HEK293 (cell line): ENCODE results near the gene PMM1.

Experiments
- BCL11A ChIP-seq: fragments of 450-650 bp; formaldehyde crosslinking; IDR thresholded peaks from 2 replicates; pipeline ENCODE4 v1.5.1; 2016; ENCODE audit warnings: low read depth, missing biosample characterization, missing genetic modification characterization
- SP2 ChIP-seq: fragments of 450-650 bp; formaldehyde crosslinking; IDR thresholded peaks from 2 replicates; pipeline ENCODE4 v1.5.1; 2016; ENCODE audit warnings: missing biosample characterization, missing genetic modification characterization
- ZNF610 ChIP-seq: fragments of 450-650 bp; formaldehyde crosslinking; IDR thresholded peaks from 2 replicates; pipeline ENCODE4 v1.5.1; 2016; ENCODE audit warnings: missing biosample characterization, missing genetic modification characterization, borderline replicate concordance
- ZNF837 ChIP-seq: fragments of 450-650 bp; formaldehyde crosslinking; IDR thresholded peaks from 2 replicates; pipeline ENCODE4 v1.5.1; 2016; ENCODE audit warnings: missing biosample characterization, missing genetic modification characterization
- TF ChIP-seq, protein P1 (sequence below): fragments of 450-650 bp; formaldehyde crosslinking; IDR thresholded peaks from 2 replicates; pipeline ENCODE4 v1.5.1; 2016; ENCODE audit warnings: missing biosample characterization, missing genetic modification characterization
- TF ChIP-seq, protein P2 (sequence below): fragments of 450-650 bp; formaldehyde crosslinking; IDR thresholded peaks from 2 replicates; pipeline ENCODE4 v1.5.1; 2016; ENCODE audit warnings: missing biosample characterization, missing genetic modification characterization, borderline replicate concordance

DNA sequence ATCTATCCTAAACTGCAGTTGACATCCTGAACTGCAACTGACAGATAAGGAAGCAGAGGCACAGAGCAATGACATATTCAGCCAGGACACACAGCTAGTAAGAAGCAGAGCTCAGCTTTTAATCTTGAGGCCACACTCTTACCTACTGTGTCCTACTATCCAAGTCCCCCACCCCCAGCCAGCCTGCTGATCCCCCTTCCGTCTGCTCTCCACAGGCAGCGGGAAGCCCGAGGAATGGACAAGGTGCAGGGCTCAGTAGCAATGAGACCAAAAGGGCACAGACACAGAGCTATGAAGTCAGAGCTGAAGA lies 49.7 kb downstream of the PMM1 start:
- TF ChIP-seq, protein P1, sequence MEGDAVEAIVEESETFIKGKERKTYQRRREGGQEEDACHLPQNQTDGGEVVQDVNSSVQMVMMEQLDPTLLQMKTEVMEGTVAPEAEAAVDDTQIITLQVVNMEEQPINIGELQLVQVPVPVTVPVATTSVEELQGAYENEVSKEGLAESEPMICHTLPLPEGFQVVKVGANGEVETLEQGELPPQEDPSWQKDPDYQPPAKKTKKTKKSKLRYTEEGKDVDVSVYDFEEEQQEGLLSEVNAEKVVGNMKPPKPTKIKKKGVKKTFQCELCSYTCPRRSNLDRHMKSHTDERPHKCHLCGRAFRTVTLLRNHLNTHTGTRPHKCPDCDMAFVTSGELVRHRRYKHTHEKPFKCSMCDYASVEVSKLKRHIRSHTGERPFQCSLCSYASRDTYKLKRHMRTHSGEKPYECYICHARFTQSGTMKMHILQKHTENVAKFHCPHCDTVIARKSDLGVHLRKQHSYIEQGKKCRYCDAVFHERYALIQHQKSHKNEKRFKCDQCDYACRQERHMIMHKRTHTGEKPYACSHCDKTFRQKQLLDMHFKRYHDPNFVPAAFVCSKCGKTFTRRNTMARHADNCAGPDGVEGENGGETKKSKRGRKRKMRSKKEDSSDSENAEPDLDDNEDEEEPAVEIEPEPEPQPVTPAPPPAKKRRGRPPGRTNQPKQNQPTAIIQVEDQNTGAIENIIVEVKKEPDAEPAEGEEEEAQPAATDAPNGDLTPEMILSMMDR (tag by site-specific recombination): no peak
- TF ChIP-seq, protein P2, sequence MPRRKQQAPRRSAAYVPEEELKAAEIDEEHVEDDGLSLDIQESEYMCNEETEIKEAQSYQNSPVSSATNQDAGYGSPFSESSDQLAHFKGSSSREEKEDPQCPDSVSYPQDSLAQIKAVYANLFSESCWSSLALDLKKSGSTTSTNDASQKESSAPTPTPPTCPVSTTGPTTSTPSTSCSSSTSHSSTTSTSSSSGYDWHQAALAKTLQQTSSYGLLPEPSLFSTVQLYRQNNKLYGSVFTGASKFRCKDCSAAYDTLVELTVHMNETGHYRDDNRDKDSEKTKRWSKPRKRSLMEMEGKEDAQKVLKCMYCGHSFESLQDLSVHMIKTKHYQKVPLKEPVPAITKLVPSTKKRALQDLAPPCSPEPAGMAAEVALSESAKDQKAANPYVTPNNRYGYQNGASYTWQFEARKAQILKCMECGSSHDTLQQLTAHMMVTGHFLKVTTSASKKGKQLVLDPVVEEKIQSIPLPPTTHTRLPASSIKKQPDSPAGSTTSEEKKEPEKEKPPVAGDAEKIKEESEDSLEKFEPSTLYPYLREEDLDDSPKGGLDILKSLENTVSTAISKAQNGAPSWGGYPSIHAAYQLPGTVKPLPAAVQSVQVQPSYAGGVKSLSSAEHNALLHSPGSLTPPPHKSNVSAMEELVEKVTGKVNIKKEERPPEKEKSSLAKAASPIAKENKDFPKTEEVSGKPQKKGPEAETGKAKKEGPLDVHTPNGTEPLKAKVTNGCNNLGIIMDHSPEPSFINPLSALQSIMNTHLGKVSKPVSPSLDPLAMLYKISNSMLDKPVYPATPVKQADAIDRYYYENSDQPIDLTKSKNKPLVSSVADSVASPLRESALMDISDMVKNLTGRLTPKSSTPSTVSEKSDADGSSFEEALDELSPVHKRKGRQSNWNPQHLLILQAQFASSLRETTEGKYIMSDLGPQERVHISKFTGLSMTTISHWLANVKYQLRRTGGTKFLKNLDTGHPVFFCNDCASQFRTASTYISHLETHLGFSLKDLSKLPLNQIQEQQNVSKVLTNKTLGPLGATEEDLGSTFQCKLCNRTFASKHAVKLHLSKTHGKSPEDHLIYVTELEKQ (tag by site-specific recombination): no peak
- TF ChIP-seq ZNF837 (no peak), SP2 (tag by site-specific recombination) (no peak), BCL11A (tag by site-specific recombination) (no peak), ZNF610 (tag by site-specific recombination) (no peak)
